ENCODE measurements around the gene PNMA1. TPM values are rescaled to one million over a fixed set of nuclear protein-coding genes. Genes with fewer than 3 reads are reported as not detected.

The PNMA1 gene
- polyA plus RNA-seq, 1 experiment, result 21.5 TPM

DNA sequence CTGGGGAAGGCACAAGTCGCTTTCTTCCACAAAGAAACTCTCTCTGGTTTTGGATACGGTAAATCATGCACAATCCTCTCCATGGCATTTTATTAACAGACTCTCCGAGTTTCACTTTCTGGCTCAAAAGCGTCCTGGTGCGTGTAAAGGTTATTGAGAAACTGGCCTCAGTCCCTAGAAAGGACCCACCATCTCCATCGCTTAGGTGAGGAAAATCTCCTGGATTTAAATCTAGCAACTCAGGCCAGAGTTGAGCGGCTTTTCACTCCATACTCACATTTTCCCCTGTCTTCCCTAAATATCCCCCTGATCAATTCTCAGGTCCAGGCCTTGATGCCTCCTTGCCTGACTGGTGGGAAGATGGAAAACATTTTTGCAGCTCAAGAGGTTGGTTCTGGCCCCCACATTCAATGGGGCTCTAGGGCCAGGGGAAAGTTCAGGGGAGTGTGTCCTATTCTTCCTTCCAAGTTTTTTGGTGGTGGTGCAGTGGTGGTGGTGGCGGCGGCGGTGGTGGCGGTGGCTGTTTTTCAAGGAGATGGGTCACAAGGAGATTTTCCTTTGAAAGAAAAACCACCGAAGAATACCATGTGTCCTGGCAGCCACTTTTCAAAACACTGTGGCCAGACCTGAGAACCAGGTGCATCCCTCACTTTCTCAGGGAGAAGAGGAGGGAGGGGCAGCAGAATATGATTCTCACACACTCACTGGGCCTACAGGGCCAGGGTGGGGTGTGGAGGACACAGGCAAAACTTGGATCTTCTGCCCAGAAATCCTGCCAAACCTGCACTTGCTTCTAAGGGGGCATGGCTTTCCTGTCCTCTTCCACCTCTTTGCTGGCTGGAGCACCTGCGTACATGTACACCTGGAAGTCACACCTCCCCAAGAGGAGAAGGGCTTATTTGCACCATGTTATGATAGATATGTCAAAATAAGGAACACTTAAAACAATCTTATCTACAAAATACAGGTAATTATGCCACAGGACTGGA lies 46.7 kb upstream of the PNMA1 start:
- Histone ChIP-seq H3K27ac (ENCODE audit: low read depth, low read length) (peak overlapping the region; percentile 98), H3K9me3 (ENCODE audit: control insufficient read depth, insufficient read depth, low read length) (no peaks in the 10 kb centered on the region; the same call in 1 of the 2 replicates), H3K4me3 (ENCODE audit: low read depth, low read length) (peak overlapping the region; percentile 60), H3K27me3 (ENCODE audit: control insufficient read depth, insufficient read depth, low read length) (no peaks in the 10 kb centered on the region)
- CTCF ChIA-PET, result interaction anchor here (0.7 to 1.3 kb wide), 2 partner anchors 32 to 998 kb away, joined by 3 to 4 read pairs; no protein-coding TSS in a partner anchor
- POLR2A ChIA-PET, result interaction anchor here (0.6 to 3.0 kb wide), 11 partner anchors 11 to 92 kb away, joined by 3 to 50 read pairs (median 6); partner anchors contain the start of gene PTGR2
- no peak for TF ChIP-seq CTCF (IDR thresholded peaks at IDR 0.05; ENCODE audit: low read depth, low read length)
- DNase-seq (ENCODE audit: low read depth, low spot score), result no peak

- ChIA-PET POLR2A (interaction anchor here (0.6 to 3.0 kb wide), 15 partner anchors 10 to 129 kb away, joined by 3 to 50 read pairs (median 5); partner anchors contain the start of gene PTGR2), CTCF (interaction anchor here (0.5 to 0.7 kb wide), 4 partner anchors 13 to 997 kb away, joined by 3 to 8 read pairs (median 4); no protein-coding TSS in a partner anchor)
- no peak for TF ChIP-seq CTCF (IDR thresholded peaks at IDR 0.05; ENCODE audit: low read depth, low read length)
These were observed 45.8 kb upstream of the PNMA1 start for GRCh38 chr14:73759714-73760597.

GRCh38 chr14:73759183-73759713 lies 45.1 kb upstream of the PNMA1 start:
- ChIA-PET POLR2A (interaction anchor here (0.6 to 3.0 kb wide), 11 partner anchors 9 to 129 kb away, joined by 3 to 50 read pairs (median 4); no protein-coding TSS in a partner anchor), CTCF (interaction anchor here (0.5 to 0.7 kb wide), 3 partner anchors 12 to 92 kb away, joined by 3 to 8 read pairs (median 6); no protein-coding TSS in a partner anchor)
- peak overlapping the region; percentile 91 for H3K4me3 ChIP-seq (ENCODE audit: low read depth, low read length)
- H3K27me3 ChIP-seq (ENCODE audit: control insufficient read depth, insufficient read depth, low read length), result no peaks in the 10 kb centered on the region
- no peak for DNase-seq (ENCODE audit: low read depth, low spot score)
- no peak for TF ChIP-seq CTCF (IDR thresholded peaks at IDR 0.05; ENCODE audit: low read depth, low read length)
- no peaks in the 10 kb centered on the region; the same call in 1 of the 2 replicates for H3K9me3 ChIP-seq (ENCODE audit: control insufficient read depth, insufficient read depth, low read length)
- peak overlapping the region; percentile 68 for H3K27ac ChIP-seq (ENCODE audit: low read depth, low read length)

More at GRCh38 chr14:73759714-73760597, 45.8 kb upstream of the PNMA1 start:
- Histone ChIP-seq H3K9me3 (ENCODE audit: control insufficient read depth, insufficient read depth, low read length) (no peaks in the 10 kb centered on the region; the same call in 1 of the 2 replicates), H3K27me3 (ENCODE audit: control insufficient read depth, insufficient read depth, low read length) (no peaks in the 10 kb centered on the region), H3K27ac (ENCODE audit: low read depth, low read length) (peak overlapping the region; percentile 98), H3K4me3 (ENCODE audit: low read depth, low read length) (peak overlapping the region; percentile 91)
- DNase-seq (ENCODE audit: low read depth, low spot score), result peak; percentile 97

GRCh38 chr14:73758392-73759182 lies 44.4 kb upstream of the PNMA1 start:
- DNase-seq (ENCODE audit: low read depth, low spot score), result no peak
- peak overlapping the region; percentile 68 for H3K27ac ChIP-seq (ENCODE audit: low read depth, low read length)
- H3K4me3 ChIP-seq (ENCODE audit: low read depth, low read length), result peak overlapping the region; percentile 91
- TF ChIP-seq CTCF (IDR thresholded peaks at IDR 0.05; ENCODE audit: low read depth, low read length), result peak; percentile 79
- POLR2A ChIA-PET, result interaction anchor here (0.8 to 3.0 kb wide), 5 partner anchors 17 to 35 kb away, joined by 4 to 50 read pairs (median 9); no protein-coding TSS in a partner anchor
- CTCF ChIA-PET, result interaction anchor here (1.0 to 2.3 kb wide), 4 partner anchors 9 to 30 kb away, joined by 3 to 8 read pairs (median 4); no protein-coding TSS in a partner anchor
- no peaks in the 10 kb centered on the region; the same call in 1 of the 2 replicates for H3K9me3 ChIP-seq (ENCODE audit: control insufficient read depth, insufficient read depth, low read length)
- no peaks in the 10 kb centered on the region for H3K27me3 ChIP-seq (ENCODE audit: control insufficient read depth, insufficient read depth, low read length)
